Activated CD4-positive, alpha-beta T cell treated with anti-CD3 and anti-CD28 coated beads for 4 hours (primary cell): ENCODE data around the gene AGAP3.

Experiments used
- DNase-seq, 2 donors: peaks; one replicate each; pipeline ENCODE4 v3.0.0-alpha.2; 2020

The AGAP3 gene

DNA sequence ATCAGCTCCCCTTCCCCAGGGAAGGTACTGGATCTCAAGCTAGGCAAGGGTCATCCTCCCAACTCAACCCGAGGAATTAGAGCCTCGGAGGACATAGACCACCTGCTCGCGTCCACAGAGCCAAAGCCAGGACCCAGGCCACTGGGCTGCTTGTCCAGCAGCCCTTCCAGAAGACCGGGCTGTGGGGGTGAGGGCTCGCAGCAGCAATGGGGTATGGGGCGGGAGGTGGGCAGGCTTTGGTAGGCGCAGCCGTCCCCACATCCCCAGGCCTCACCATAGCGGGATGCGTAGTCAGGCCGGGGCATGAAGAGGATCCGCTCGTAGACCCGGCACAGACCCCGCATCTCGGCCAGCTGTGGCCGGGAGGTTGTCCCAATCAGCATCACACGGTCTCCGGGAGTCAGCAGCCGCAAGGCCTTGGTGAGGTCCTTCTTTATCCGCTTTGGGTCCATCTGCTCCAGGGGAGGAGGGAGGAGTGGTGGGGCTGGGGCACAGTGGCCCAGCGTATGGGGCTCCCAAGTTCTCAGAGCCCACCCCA lies 105.8 kb downstream of the AGAP3 start:
- DNase-seq, result no peak

DNA sequence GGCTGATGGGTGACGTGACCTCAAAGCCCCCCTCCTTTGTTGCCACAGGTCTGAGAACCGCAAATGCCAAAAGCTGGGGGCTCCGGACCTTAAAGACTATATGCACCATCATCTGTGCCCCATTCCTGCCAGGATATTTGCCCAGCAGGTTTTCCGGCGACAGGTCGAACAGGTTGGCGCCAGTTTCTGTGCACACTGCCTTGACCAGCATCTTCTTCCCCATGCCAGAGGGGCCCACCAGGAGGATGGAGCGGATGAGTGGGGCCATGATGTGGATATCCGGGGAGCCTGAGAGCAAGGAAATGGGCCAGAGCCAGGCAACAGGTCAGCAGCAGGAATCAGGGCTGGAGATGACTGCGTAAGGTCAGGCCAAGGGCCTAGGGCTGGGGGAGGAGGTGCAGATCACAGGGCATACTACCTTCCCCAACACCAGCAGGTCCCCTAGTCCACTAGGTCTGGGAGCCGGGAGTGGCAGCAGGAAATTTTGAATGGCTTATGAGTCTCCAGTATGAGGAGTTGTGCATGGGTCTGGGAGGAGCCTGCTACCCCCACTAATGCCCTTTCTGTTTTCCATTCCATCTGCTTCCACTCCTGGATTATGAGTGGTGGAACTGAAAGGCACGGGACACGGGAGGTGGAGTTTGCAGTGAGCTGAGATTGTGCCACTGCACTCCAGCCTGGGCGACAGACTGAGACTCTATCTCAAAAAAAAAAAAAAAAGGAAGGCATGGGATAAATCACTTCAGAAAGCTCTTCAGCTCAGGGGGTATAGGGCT lies 107.1 kb downstream of the AGAP3 start:
- DNase-seq, result no peak
